Measurements from ENCODE around the gene MFAP3. TPM values are rescaled to one million over a fixed set of nuclear protein-coding genes. Genes with fewer than 3 reads are reported as not detected.
"Not testable (repeated sequence)": the region's sequence is repeated elsewhere in the genome, so short reads cannot be mapped to it uniquely, and the experiment has no call there.

MFAP3 gene
- total RNA-seq, 1 donor from 2014 or later = 39.0 TPM

- no peak for DNase-seq (ENCODE audit: low read depth, low spot score)
- no peak overlapping the region for H3K4me3 Mint-ChIP-seq
- TF ChIP-seq, protein P1, sequence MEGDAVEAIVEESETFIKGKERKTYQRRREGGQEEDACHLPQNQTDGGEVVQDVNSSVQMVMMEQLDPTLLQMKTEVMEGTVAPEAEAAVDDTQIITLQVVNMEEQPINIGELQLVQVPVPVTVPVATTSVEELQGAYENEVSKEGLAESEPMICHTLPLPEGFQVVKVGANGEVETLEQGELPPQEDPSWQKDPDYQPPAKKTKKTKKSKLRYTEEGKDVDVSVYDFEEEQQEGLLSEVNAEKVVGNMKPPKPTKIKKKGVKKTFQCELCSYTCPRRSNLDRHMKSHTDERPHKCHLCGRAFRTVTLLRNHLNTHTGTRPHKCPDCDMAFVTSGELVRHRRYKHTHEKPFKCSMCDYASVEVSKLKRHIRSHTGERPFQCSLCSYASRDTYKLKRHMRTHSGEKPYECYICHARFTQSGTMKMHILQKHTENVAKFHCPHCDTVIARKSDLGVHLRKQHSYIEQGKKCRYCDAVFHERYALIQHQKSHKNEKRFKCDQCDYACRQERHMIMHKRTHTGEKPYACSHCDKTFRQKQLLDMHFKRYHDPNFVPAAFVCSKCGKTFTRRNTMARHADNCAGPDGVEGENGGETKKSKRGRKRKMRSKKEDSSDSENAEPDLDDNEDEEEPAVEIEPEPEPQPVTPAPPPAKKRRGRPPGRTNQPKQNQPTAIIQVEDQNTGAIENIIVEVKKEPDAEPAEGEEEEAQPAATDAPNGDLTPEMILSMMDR (conservative IDR thresholded peaks at IDR 0.05) = no peak
- H3K27ac Mint-ChIP-seq (ENCODE audit: unreplicated experiment) = no peak overlapping the region
- H3K36me3 Mint-ChIP-seq (ENCODE audit: low read depth) = peaks cover 38% of the 10 kb centered on the region
- peaks cover 3% of the 10 kb centered on the region for H3K9me3 Mint-ChIP-seq
- no peaks in the 10 kb centered on the region for H3K27me3 Mint-ChIP-seq (ENCODE audit: low read depth)
- no peaks in the 10 kb centered on the region for H3K4me1 Mint-ChIP-seq
Observed at GRCh38 chr5:154015071-154015693, 23.6 kb upstream of the MFAP3 start.

DNA sequence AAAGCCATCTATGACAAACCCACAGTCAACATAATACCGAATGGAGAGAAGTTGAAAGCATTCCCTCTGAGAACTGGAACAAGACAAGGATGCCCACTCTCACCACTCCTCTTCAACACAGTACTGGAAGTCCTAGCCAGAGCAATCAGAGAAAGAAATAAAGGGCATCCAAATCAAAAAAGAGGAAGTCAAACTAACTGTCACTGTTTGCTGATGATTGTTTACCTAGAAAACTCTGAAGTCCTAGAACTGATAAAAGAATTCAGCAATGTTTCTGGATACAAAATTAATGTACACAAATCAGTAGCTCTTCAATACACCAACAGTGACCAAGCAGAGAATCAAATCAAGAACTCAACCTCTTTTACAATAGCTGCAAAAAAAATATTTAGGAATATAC, 19.8 kb upstream of the MFAP3 start:
- H3K27me3 Mint-ChIP-seq (ENCODE audit: low read depth); DNase-seq (ENCODE audit: low read depth, low spot score); H3K4me3 Mint-ChIP-seq; H3K27ac Mint-ChIP-seq (ENCODE audit: unreplicated experiment); H3K4me1 Mint-ChIP-seq; H3K9me3 Mint-ChIP-seq: not testable (repeated sequence)
- peaks cover 65% of the 10 kb centered on the region for H3K36me3 Mint-ChIP-seq (ENCODE audit: low read depth)

- TF ChIP-seq, protein P1 (conservative IDR thresholded peaks at IDR 0.05) = no peak
- no peak overlapping the region for H3K27ac Mint-ChIP-seq (ENCODE audit: unreplicated experiment)
- H3K36me3 Mint-ChIP-seq (ENCODE audit: low read depth) = peaks cover 21% of the 10 kb centered on the region
- no peak overlapping the region for H3K4me3 Mint-ChIP-seq
- no peak for DNase-seq (ENCODE audit: low read depth, low spot score)
- H3K27me3 Mint-ChIP-seq (ENCODE audit: low read depth) = no peaks in the 10 kb centered on the region
- peaks cover 5% of the 10 kb centered on the region for H3K4me1 Mint-ChIP-seq
- peaks cover 2% of the 10 kb centered on the region for H3K9me3 Mint-ChIP-seq
Observed at GRCh38 chr5:154025951-154026350, 12.8 kb upstream of the MFAP3 start.

- Mint-ChIP-seq H3K4me1 (peaks cover 6% of the 10 kb centered on the region), H3K27ac (ENCODE audit: unreplicated experiment) (no peak overlapping the region), H3K4me3 (no peak overlapping the region), H3K36me3 (ENCODE audit: low read depth) (peaks cover 2% of the 10 kb centered on the region), H3K27me3 (ENCODE audit: low read depth) (no peaks in the 10 kb centered on the region), H3K9me3 (no peaks in the 10 kb centered on the region)
- TF ChIP-seq, protein P1 (conservative IDR thresholded peaks at IDR 0.05) = no peak
- DNase-seq (ENCODE audit: low read depth, low spot score) = no peak
Observed at GRCh38 chr5:154031937-154032489, 6.8 kb upstream of the MFAP3 start.

DNA sequence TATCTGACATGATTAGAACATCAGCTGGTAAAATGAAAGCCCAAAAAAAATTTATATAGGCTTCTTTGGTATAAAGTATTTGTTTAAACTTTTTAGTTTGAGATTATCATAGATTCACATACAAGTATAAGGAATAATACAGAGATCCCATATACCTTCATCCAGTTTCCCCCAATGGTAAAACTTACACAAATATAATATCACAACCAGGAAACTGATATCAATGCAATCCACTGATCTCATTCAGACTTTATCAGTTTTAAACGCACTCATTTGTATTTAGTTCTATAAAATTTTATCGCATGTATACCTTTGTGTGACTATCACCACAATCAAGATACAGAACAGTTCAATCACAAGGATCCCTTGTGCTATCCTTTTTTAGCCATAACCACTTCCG, 3.8 kb upstream of the MFAP3 start:
- Mint-ChIP-seq H3K9me3 (no peaks in the 10 kb centered on the region), H3K27ac (ENCODE audit: unreplicated experiment) (no peak overlapping the region), H3K4me3 (no peak overlapping the region), H3K27me3 (ENCODE audit: low read depth) (no peaks in the 10 kb centered on the region), H3K4me1 (peaks cover 25% of the 10 kb centered on the region), H3K36me3 (ENCODE audit: low read depth) (no peaks in the 10 kb centered on the region)
- TF ChIP-seq, protein P1 (conservative IDR thresholded peaks at IDR 0.05) = no peak
- DNase-seq (ENCODE audit: low read depth, low spot score) = no peak

DNA sequence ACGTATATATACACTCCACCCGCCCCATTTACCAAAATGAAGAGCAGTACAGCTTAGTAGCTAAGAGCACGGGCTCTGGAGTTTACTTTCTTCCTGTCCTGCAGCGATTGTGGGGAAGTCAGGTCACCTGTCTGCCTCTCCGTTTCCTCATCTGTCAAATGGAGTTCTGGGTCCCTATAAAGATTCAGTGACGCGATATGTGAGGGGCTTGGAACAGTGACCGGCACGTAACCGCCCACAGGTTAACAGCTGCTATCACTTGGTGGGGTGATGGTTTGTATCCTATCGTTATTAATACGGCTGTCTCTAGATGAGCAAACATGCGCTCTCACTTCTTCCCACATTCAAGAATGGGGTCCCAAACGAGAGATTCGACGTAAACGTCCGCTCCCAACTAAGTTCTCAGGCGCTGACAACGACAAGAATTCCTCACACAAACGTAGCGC, 483 bp upstream of the MFAP3 start:
- Mint-ChIP-seq H3K4me3 (peak overlapping the region; percentile 97), H3K36me3 (ENCODE audit: low read depth) (no peaks in the 10 kb centered on the region), H3K4me1 (peaks cover 25% of the 10 kb centered on the region), H3K27ac (ENCODE audit: unreplicated experiment) (peak overlapping the region; percentile 92), H3K9me3 (no peaks in the 10 kb centered on the region), H3K27me3 (ENCODE audit: low read depth) (no peaks in the 10 kb centered on the region)
- TF ChIP-seq, protein P1 (conservative IDR thresholded peaks at IDR 0.05) = no peak
- DNase-seq (ENCODE audit: low read depth, low spot score) = no peak
